GM18505 (cell line): ENCODE measurements around the gene CCNB3.

Source experiments
- ATAC-seq: cut with Tn5 transposase; IDR thresholded peaks from one replicate; pipeline ENCODE4 v1.9.1; 2021; ENCODE audit not compliant: unreplicated experiment
- POLR2A ChIP-seq: IDR thresholded peaks from 4 replicates; pipeline ENCODE4 v1.6.1; 2011; ENCODE audit warnings: borderline replicate concordance; ENCODE audit not compliant: insufficient read depth, insufficient read length; ENCODE audit errors: extremely low read depth

The CCNB3 gene

DNA sequence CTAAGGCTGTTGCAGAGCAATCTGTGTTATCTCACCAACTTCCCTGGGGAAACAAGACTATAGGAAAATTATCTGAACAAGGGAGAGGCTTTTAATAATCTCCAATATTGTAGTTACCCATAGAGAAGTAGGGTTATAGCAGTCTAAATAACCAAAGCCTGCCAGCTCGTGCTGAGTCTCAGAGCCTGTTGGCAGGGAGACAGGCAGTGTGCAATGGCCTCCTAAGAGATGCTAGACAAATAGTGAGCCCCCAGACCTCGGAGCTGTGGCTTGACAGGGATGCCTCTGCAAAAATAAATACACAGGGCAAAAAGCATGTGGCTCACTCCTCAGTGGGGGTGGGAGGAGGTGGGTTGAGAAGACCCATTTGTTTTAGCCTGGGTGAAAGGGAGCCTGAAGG lies 189.3 kb downstream of the CCNB3 start:
- TF ChIP-seq POLR2A: no peak
- no peak for ATAC-seq
